Muscle layer of colon (tissue), 2 donors: ENCODE data around the gene LZTS3.

Experiments
- H3K27ac ChIP-seq: one replicate; pipeline ENCODE4 v1.7.0; 2013; ENCODE audit warnings: low read depth, mild to moderate bottlenecking, low read length, moderate library complexity
- H3K27me3 ChIP-seq, 2 donors: one replicate each; pipeline ENCODE4 v1.7.0; 2013; ENCODE audit warnings: low read length in 2 of 2, mild to moderate bottlenecking in 2 of 2; ENCODE audit not compliant: insufficient read depth in 2 of 2, control insufficient read depth in 1 of 2
- H3K36me3 ChIP-seq: one replicate; pipeline ENCODE4 v1.7.0; 2013; ENCODE audit warnings: mild to moderate bottlenecking, low read length; ENCODE audit not compliant: insufficient read depth
- H3K4me1 ChIP-seq: one replicate; pipeline ENCODE4 v1.7.0; 2013; ENCODE audit warnings: mild to moderate bottlenecking, low read length; ENCODE audit not compliant: insufficient read depth
- H3K4me3 ChIP-seq, 2 donors: one replicate each; pipeline ENCODE4 v1.7.0; 2013; ENCODE audit warnings: low read length in 2 of 2, low read depth in 1 of 2, mild to moderate bottlenecking in 1 of 2, moderate library complexity in 1 of 2
- H3K9ac ChIP-seq: one replicate; pipeline ENCODE4 v1.7.0; 2013; ENCODE audit warnings: low read length
- H3K9me3 ChIP-seq: one replicate; pipeline ENCODE4 v1.7.0; 2013; ENCODE audit warnings: mild to moderate bottlenecking, low read length
- donor health status: abdominal sarcoma.
- donor health status: Adenocarcinoma of cecum.

Gene LZTS3

DNA sequence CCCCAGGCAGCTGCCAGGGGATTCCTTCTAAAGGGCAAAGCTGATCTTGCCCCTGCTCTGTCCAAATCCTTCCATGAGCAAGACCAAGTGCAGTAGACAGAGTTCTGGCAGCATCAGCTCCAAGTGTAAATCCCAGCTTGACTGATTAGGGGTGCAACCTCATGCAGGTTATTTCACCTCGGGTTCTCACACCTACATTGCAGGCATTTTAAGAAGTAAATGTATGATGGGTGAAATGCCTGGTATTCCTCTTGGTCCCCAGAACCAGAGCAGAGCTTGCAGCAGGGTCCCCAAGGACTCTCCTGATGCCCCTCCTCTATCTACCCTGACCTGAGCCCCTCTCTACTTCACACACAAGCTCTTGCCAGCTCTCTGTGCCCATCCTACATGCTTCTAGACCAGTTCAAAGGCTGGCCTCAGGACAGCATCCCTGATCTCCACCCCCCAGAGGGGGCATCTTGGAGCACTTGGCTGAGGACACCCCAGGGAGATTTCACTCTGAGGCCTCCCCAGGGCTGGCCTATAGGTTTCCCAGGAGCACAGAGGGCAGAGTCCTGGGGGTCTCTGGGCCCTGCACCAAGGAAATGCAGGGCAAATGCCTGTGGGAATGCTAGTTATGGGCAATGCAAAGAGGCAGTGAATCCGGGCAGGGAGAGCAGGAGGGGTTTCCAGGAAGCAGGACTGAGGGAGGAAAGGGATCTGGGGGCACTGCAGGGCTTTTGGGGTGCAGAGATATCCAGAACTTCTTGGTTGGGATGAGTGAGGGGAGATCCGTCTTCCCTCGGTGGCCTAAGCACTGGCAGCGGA lies 1.0 kb downstream of the LZTS3 start:
- no peak overlapping the region for H3K4me3 ChIP-seq
- no peak overlapping the region for H3K27ac ChIP-seq
- no peak overlapping the region for H3K9ac ChIP-seq

DNA sequence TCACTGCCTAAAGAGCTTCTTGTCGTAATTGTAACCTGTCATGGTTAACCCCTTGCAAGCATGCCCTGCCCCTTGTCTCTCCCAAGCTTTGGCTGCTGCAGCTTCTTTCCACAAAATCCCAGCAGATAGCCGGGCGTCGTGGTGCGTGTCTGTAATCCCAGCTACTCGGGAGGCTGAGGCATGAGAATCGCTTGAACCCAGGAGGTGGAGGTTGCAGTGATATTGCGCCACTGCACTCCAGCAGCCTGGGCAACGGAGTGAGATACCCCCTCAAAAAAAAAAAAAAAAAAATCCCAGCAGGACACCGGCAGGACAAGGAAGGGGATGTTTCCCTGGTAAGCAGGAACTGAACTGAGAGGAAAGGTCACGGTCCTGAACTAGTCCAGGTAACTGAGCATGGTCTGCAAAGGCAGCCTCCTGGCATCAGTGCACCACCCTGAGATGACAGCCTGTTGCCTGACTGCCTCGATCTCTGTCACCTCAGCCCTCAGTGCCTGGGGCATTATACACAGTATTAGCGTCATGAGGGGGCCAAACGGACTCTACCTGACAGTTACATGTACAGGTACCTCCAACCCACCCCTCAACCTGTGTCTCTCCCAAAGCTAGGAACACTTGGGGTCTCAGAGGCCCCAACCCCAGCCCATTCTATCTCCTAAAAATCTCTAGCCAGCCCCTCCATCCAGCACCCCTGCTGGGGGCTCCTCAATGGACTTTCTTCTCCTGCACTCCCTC lies 1.8 kb downstream of the LZTS3 start:
- H3K27ac ChIP-seq, result no peak overlapping the region
- H3K36me3 ChIP-seq, result no peaks in the 10 kb centered on the region
- no peaks in the 10 kb centered on the region for H3K9me3 ChIP-seq
- peaks cover 5% of the 10 kb centered on the region for H3K4me1 ChIP-seq
- no peak overlapping the region for H3K9ac ChIP-seq
- H3K27me3 ChIP-seq, result peaks cover 0 to 11% of the 10 kb centered on the region in 2 donors
- no peak overlapping the region for H3K4me3 ChIP-seq

More for the DNA sequence above, 1.0 kb downstream of the LZTS3 start:
- Histone ChIP-seq H3K4me1 (peaks cover 5% of the 10 kb centered on the region), H3K36me3 (no peaks in the 10 kb centered on the region), H3K27me3 (peaks cover 0 to 10% of the 10 kb centered on the region in 2 donors), H3K9me3 (no peaks in the 10 kb centered on the region)

DNA sequence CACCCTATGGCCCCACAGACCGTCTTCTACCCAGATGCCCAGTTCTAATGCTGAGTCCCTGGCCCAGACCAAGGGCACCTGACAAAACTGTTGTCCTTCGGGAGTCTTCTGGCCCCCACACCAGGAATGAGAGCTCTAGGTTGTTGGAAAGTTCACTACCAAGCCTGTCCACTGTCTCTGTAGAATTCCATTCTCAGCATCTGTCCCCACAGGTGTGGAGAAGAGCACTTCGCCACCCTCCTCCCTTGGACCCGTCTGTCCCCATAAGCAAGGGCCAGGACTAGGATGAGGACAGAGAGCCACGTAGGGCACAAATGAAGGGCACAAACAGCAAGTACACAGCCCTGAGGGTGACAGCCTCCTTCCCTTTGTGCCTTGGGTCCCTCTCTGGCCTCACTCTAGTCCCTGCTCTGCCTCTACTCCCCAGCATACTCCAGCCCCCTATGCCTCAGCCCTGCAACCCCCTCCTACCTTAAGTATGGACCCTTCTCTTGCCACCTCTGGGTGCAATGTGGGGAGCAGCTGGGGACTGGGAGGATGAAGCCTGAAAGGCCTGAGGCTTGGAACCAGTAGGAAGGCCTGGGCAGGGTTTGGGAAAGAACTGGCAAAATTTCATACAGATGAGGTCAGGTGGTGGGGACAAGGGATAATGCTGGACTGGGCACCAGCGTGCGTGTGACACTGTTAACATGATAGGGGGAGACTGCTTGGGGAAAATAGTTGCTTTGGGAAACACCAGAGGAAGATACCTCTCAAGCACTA lies 4.3 kb downstream of the LZTS3 start:
- Histone ChIP-seq H3K4me3 (no peak overlapping the region), H3K9ac (no peak overlapping the region), H3K27ac (no peak overlapping the region), H3K4me1 (peaks cover 5% of the 10 kb centered on the region), H3K9me3 (no peaks in the 10 kb centered on the region), H3K27me3 (peaks cover 0 to 11% of the 10 kb centered on the region in 2 donors), H3K36me3 (no peaks in the 10 kb centered on the region)

DNA sequence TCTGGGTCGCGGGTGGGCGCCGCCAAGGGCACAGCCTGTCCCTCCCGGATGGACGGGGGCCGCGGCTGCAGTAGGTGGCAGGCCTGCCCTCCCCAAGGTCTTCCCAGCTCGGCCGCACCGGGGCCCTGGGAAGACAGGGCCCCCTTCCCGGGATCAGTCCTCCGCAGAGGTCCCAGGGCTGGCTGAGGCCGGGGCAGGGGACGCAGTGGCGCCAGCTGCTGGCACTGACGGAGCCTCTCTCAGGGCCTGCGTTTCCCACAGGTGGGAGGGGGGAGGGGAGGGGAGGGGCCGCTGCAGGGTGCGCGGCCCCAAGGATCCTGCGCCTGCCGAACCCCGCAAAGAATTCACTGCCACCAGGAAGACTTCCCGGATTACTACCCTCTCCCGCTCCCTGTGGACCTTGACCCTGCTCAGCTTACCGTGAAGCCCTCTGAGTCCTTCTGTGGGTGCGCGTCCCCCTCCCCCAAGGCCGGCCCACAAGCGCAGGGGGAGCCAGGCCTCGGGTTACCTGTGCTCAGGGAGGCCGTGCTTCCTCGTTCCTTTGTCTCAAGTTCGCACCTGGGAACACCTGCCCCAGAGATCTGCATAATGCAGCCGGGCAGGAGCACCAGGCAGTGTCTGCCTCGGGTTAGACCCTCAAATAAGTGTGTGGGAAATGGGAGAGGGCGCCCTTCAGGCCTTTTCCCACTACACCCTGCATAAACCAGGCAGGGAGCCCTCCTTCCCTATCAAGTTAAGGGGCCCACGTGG lies 5.1 kb downstream of the LZTS3 start:
- no peaks in the 10 kb centered on the region for H3K9me3 ChIP-seq
- H3K9ac ChIP-seq, result no peak overlapping the region
- peaks cover 0 to 11% of the 10 kb centered on the region in 2 donors for H3K27me3 ChIP-seq
- peaks cover 5% of the 10 kb centered on the region for H3K4me1 ChIP-seq
- H3K4me3 ChIP-seq, result no peak overlapping the region
- no peak overlapping the region for H3K27ac ChIP-seq
- H3K36me3 ChIP-seq, result no peaks in the 10 kb centered on the region

DNA sequence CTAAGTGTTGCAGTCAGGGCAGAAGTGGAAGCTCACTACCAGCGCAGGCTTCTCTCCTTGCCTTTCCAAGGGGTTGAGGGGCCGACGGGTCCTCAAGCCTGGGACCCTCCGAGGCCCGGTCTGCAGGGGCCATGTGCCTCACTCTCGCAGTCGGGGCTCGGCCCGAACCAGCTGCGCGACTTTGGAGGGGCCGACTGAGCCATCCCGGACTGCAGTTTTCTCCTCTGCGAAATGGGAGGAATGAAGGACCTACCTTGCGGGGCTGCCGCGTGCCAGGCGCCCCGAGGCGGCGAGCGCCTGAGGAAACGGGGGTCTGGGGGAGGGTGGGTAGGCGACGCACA lies 5.6 kb downstream of the LZTS3 start:
- H3K36me3 ChIP-seq, result no peaks in the 10 kb centered on the region
- no peaks in the 10 kb centered on the region for H3K9me3 ChIP-seq
- no peak overlapping the region for H3K9ac ChIP-seq
- peaks cover 0 to 11% of the 10 kb centered on the region in 2 donors for H3K27me3 ChIP-seq
- H3K4me1 ChIP-seq, result peaks cover 4% of the 10 kb centered on the region
- no peak overlapping the region for H3K27ac ChIP-seq
- no peak overlapping the region for H3K4me3 ChIP-seq

DNA sequence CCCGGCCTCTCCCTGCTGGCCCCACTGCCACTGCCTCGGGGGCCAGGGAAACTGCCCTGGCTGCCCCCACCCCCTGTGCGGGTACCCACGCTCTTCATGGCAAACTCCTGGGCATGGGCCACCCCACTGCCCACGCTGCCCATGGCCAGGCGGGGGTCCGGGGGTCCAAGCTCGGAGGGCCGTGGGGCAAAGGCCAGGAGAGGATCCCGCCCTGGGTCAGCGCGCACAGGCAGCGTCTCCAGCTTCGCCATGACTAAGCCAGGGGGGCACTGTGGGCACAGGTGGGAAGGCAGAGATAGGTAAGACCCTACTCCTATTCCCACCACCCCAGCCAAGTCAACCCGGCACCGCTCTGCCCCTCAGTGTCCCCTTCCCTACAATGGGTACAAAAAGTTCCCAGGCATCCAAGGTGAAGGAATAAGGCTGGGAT lies 6.4 kb downstream of the LZTS3 start:
- Histone ChIP-seq H3K9me3 (no peaks in the 10 kb centered on the region), H3K27me3 (peaks cover 0 to 11% of the 10 kb centered on the region in 2 donors), H3K27ac (no peak overlapping the region)

DNA sequence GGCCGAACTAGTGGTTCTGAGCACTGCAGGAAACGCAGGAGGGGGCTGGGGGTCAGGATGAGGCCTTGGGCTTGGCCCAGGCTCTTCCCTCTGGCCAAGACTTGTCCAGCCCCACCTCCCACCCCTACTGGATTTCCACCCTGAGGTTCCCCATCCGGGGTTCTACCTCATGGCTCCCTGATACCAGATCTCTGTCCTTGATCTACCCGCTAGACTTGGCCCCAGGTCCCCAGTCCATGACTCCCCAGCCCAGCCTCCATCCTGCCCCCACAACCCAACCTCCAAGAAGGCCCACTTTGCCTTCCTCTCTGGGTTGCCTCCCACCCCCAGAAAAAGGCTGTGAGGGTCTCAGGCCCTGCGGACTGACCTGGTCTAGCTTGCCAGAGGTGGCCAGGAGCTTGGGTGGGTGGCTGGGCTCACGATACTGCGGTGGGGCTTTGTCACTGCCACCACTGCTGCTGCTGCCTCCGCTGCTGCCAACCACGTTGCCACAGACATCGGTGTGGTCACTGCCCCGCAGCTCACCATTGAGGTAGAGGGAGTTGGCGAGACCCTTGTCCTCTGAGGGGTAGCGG lies 6.9 kb downstream of the LZTS3 start:
- Histone ChIP-seq H3K4me3 (no peak overlapping the region), H3K4me1 (no peaks in the 10 kb centered on the region), H3K27ac (no peak overlapping the region), H3K27me3 (peaks cover 0 to 11% of the 10 kb centered on the region in 2 donors), H3K9ac (no peak overlapping the region), H3K9me3 (no peaks in the 10 kb centered on the region), H3K36me3 (no peaks in the 10 kb centered on the region)

More for the DNA sequence above, 6.4 kb downstream of the LZTS3 start:
- Histone ChIP-seq H3K9ac (no peak overlapping the region), H3K36me3 (no peaks in the 10 kb centered on the region), H3K4me3 (no peak overlapping the region), H3K4me1 (no peaks in the 10 kb centered on the region)

DNA sequence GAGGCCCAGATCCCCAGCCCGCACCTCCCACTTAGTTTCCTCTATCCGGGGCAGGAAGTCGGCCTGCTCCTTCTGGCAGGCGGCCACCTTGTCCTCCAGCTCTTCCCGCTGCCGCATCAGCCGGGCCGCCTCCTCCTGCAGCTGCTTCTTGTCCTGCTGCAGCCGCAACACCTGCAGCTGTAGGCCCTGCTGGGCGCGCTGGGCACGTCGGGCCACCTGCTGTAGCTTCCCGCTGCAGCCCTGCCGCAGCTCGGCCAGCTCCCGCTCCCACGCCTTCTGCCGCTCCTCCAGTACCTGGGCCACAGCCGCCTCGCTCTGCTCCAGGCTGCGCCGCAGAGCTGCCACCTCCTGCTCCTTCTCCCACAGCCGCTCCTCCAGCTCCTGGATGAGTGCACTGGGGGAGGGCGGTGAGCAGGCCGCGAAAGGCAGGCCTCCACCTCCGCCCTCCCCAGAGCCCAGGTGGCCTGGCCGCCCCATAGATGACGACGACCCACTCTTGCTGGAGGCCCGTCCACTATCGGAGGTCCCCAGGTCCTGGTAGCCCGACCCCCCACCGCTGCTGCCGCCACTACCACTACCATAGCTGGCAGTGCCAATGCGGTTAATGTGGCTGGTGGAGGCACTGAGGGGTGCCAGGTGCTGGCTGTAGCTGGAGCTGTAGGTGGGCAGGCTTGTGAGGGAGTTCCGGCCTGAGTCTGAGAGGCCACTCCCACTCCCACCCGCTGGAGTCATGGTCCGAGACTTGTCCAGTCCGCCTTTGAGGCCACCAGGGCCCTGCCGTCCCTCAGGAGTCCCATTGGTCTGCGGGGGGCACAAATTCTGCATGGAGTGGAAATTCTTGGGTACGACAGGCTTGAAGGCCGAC lies 7.6 kb downstream of the LZTS3 start:
- no peak overlapping the region for H3K4me3 ChIP-seq
- H3K36me3 ChIP-seq, result no peaks in the 10 kb centered on the region
- no peak overlapping the region for H3K27ac ChIP-seq
- no peaks in the 10 kb centered on the region for H3K4me1 ChIP-seq
- peaks cover 0 to 11% of the 10 kb centered on the region in 2 donors for H3K27me3 ChIP-seq
- H3K9me3 ChIP-seq, result no peaks in the 10 kb centered on the region
- H3K9ac ChIP-seq, result no peak overlapping the region

DNA sequence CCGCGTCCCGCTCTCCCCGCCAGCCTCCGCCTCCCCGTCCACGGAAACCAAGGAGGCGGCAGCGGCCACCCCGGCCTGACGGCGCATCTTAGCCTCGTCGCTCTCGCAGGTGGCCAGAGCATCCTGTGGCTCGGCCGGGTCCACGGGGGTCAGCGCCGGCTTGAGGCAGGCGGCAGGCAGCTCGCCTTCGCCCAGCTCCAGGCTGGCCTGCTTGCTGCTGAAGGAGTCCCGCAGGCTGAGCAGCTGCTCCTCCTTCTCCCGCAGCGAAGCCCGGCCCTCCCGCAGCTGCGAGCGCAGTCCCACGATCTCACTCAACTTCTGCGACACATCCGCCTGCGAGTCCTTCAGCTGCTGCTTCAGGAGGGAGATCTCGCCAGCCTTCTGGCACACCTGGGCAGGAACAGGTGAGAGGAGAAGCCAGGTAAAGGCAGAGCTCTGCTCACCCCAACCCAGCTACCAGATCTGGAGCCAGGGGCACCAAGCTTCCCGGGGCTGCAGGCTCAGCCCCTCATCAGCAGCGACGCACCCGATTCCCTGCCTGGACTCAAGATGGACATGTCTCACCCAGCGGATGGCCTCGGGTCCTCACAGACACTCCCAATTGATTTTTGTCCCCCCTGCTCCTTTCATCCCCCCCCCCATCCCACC lies 8.5 kb downstream of the LZTS3 start:
- Histone ChIP-seq H3K4me3 (no peak overlapping the region), H3K36me3 (no peaks in the 10 kb centered on the region), H3K9me3 (no peaks in the 10 kb centered on the region), H3K27ac (no peak overlapping the region), H3K4me1 (no peaks in the 10 kb centered on the region), H3K9ac (no peak overlapping the region), H3K27me3 (peaks cover 0 to 11% of the 10 kb centered on the region in 2 donors)
